Peyer's patch (tissue), 4 donors: ENCODE data around the gene TMPRSS3.

ENCODE experiments used
- POLR2A ChIP-seq, 2 donors: fragments of 450-650 bp; IDR thresholded peaks; one replicate each; pipeline ENCODE4 v1.5.1; 2017; ENCODE audit warnings: antibody characterized with exemption in 2 of 2, mild to moderate bottlenecking in 2 of 2, moderate library complexity in 2 of 2
- TF ChIP-seq, protein P1 (sequence below), 6 experiments: fragments of 450-650 bp in 4 of 6; fragments of 200-600 bp in 2 of 6; sonication (generic) in 1 of 6; IDR thresholded peaks; one replicate each; pipeline ENCODE4 v1.5.1; 2017 to 2019; ENCODE audit warnings: antibody characterized with exemption in 6 of 6, mild to moderate bottlenecking in 3 of 6, moderate library complexity in 1 of 6

DNA sequence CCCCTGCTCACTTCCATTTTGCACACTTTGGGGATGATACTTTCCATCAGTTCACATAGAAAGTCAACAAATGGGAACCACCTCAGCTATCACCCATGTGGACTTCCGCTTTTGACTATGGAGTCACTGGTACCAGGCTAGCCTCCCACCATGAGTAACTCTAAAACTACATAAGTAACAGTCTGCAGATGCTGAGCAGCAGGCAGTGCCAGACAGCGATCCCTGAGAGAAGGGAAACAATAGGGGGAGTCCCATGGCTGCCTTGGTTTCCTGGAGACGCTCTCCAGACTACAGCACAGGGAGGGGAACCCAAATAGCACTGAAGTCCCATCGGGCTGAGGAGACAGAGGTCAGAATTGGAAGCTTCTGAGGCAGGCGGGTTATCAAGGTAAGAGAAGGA is 42.2 kb downstream of the TMPRSS3 start:
- TF ChIP-seq POLR2A (IDR thresholded peaks at IDR 0.05) = no peak
- TF ChIP-seq, protein P1, sequence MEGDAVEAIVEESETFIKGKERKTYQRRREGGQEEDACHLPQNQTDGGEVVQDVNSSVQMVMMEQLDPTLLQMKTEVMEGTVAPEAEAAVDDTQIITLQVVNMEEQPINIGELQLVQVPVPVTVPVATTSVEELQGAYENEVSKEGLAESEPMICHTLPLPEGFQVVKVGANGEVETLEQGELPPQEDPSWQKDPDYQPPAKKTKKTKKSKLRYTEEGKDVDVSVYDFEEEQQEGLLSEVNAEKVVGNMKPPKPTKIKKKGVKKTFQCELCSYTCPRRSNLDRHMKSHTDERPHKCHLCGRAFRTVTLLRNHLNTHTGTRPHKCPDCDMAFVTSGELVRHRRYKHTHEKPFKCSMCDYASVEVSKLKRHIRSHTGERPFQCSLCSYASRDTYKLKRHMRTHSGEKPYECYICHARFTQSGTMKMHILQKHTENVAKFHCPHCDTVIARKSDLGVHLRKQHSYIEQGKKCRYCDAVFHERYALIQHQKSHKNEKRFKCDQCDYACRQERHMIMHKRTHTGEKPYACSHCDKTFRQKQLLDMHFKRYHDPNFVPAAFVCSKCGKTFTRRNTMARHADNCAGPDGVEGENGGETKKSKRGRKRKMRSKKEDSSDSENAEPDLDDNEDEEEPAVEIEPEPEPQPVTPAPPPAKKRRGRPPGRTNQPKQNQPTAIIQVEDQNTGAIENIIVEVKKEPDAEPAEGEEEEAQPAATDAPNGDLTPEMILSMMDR (IDR thresholded peaks at IDR 0.05) = no peak
